NCI-H2107 treated with DMSO at 0.1 percent for 48 hours (cell line): ENCODE data around the gene SCARB2.

Experiments used
- DNase-seq: peaks from one replicate; lab custom pipeline; 2025; ENCODE audit not compliant: unreplicated experiment; lab: John Stamatoyannopoulos, UW

SCARB2 gene

DNA sequence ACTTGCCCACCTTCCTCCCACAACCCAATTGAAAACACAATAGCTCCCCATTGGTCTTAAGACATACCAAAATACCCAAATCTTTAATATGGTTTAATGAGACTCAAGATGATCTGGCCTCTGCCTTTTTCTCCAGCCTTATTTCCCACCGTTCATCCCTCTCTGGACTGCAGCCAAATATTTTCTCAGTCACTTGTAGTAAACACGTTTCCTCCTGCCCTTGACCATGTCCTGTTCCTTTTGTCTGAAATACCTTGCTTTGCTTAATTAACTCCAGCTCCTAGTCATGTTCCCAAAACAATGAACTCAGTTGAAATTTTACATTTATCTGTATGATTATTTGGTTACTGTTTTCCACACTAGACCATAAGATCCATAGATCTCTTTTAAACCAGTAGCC is 57.0 kb downstream of the SCARB2 start:
- no peak for DNase-seq

DNA sequence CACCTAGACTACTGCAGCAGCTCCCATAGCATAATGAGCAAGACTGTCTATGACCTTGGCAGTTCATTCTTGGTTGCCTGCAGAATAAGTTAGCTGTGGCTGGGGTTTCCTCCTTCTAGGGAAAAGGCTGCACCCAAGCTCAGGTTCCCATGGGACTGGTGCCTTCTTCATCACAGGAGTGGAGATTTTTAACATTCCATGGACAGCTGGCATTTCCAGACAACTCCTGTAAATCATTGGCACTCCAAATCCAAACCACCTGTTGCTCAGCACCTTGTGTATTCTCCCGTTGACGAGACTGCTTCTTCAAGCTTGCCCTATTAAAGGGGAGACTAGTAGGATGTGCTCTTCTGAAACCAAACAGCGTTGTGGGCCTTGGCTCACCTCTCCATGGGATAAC is 57.6 kb downstream of the SCARB2 start:
- no peak for DNase-seq

DNA sequence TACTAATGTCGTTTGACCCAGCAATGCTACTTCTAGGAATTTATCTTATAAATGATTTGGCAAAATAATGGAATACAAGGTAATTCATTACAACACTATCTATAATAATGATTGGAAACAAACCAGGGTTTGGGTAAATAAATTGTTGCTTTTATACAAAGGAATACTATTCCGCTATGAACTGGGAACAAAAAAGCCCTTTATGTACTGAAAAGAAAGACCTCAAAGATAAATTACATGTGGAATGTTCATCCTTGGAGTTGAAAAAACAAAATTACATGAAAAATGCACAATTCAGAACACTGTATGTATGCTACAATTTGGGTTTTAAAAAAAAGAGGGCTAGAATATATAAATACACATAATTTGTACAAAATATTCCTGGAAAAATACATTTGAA is 60.3 kb downstream of the SCARB2 start:
- no peak for DNase-seq

DNA sequence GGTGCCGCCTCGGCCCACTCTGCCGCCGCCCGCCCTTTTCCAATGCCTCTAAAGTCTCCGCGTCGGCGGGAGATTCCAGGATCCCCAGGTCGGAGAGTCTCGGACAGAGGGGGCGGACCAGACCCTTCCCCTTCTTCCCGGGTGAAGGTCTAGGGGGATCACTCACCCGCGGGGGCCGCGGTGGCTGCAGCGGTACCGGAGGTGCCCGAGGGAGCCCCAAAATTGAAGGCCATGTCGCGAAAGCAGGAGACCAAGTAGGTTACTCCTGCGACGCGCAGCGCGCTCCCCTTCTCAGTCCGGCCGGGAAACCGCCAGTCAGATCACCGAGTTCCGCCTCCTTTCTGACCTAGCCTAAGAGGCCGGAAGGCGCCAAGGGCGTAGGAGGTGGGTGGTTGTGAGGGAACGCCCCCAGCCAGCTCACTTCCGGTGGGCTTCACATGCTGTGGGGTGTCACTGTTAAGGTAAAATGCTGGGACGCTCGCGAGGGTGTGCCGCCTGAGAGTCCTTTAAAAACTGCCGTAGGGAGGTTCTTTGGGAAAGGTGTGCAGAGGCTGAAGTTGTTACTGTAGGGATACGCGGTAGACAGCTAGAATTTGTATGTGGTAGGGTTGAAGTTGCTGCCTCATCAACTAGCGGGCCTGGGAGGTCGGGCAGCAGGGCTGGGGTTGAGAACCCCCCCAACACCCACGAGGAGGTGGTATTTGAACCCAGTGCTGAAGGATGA is 65.3 kb downstream of the SCARB2 start, which contains the start of gene NUP54:
Gene NUP54 (minus strand): TSS at position 256 of the 724 bp plus-strand sequence. CDS start 23 bp downstream, at position 233.
- peak; percentile 53 for DNase-seq

DNA sequence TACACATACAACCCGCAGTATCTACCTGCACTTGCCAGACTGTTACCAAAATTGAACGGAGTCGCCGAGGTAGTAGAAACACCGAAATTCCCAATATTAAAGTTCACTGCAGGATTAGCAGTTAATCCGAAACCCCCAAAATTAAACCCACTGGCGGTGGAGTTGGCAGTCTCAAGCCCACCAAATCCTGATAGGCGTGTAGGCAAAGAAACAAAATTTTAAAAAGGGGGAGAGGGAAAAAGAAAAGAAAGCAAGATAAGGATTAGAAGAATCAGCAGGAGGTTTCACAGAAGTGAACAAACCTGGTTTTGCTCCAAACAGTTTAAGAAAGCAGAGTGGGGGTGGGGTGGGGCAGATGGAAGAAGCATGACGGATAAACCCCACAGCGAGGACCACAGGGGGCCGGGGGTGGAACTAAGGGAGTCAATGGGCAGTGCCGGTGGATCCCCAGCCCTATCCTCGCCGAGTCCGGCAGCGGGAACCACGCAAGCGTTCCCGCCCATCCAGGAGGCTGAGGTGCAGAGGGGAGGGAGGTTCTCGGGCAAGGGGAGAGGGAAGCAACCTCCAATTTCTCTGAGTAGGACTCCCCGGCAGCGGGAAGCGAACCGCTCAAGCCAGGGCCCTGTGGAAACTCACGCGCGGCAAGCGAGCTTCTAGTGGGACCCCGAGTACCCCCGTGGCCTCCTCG is 66.0 kb downstream of the SCARB2 start:
- DNase-seq: no peak

DNA sequence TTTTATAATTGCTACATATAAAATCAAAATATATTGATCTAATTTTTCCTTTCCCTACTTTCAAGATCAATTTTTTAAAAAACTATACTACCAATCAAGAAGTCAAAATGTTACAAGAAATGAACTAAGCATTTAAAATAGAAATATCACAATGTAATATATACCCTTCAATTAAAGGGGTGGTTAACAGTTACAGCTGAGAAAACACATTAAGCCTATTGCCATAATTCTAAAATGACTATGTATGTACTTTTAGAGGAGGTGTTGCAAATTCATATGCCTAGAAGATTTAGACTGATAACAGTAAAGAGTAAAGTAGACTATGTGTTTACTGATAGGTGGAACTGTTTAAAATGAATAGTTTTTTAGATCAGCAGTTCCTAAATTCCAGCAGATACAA is 69.1 kb downstream of the SCARB2 start:
- DNase-seq: no peak

DNA sequence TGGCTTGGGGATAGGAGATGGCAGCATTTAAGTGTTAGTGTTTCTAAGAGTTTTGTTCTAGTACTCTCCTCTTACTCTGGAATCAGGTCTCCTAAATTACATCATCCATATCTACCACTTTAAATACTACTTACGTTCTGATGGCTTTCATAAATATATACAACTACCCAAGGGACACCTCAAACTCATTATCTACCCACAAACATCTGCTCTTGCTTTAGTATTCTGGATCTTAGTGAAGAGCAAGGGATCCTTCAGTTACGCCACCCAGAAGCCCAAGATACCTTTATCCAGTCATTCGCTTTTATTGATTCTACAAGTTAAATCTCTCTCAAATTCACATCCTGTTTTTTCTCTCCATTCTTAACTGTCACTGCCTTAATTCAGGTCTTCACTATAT is 72.4 kb downstream of the SCARB2 start:
- no peak for DNase-seq

DNA sequence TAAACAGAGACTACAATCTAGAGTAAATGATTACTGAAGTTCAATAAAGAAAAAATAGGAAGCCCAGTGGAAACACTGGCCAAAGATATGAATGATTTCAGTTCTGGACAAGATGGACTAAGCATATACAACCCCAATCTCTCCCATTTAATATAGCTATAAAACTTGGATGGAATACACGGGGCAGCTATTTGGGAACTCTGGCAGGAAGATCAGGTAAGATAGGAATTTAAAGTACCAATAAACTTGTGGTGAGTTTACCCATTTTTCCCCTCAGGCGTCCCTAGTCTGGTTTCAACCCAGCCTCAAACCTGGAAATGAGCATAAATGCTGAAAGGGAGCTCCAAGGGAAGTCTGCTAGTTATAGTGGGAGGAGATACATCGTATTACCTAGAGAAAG is 85.9 kb downstream of the SCARB2 start:
- no peak for DNase-seq

DNA sequence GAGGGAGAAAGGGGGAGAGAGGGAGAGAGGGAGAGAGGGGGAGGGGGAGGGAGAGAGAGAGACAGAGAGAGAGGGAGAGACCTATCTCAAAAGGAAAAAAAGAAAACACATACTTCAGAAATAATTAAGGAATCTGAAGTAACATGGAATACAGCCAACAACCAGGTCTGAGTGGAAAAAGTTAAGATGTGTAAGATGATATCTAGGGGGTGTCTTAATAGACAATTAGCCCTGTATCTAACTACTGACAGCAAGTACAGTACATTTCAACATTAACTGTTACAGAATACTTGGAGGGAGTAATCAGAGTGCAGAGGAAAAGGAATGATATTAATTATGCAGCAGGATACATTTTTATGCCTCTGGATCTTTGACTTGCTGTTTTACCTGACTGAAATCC is 87.8 kb downstream of the SCARB2 start:
- no peak for DNase-seq

DNA sequence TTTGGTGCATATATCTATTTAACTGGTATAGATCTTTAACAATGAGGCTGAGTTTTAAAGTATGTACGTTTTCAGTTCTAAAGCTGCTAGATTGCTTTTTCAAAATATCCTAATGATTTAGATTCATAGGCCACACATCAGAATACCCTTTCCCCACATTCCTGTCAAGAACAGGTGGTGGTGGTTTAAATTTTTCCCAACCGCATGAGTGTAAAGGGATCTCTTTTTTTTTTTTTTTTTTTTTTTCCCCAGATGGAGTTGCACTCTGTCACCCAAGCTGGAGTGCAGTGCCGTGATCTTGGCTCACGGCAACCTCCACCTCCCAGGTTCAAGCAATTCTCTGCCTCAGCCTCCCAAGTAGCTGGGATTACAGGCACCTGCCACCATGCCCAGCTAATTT is 93.4 kb downstream of the SCARB2 start:
- DNase-seq: no peak

DNA sequence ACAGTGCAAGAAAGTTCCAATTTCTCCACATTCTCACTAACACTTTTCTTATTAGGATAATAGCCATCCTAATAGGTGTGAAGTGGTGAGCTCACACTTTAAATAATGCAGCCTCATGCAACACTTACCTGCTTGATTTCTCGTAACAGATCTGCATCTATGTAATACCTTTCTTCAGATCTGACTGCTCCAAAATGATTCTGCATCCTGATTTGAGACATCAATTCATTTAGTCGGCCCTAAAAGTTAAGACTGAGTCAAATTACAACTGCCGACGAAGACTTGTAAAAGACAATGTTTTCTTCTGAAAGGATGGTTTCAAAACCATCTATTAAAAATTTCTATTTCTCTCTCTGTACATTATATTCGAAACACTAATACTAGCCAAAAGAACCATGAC is 96.1 kb downstream of the SCARB2 start:
- DNase-seq: no peak

DNA sequence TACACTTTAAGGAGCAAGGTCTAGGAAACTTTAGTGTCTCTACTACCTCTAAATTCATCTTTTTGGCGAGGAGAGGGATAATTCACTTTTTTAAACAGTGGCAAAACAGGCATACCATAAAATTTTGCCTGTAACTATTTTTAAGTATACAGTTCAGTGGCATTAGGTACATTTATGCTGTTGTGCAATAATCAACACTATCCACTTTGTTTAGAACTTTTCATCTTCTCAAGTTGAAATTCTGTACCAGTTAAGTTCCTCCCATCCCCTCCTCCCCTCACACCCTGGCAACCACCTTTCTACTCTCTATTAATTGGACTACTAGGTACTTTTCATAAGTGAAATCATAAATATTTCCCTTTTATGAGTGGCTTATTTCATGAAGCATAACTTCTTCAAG is 96.8 kb downstream of the SCARB2 start:
- DNase-seq: no peak
